ENCODE data around the gene MYO18B.

- TF ChIP-seq POLR2A (IDR thresholded peaks at IDR 0.05; ENCODE audit: low read depth, low read length) = no peak
- TF ChIP-seq POLR2AphosphoS5 (IDR thresholded peaks at IDR 0.05; ENCODE audit: low read depth, low read length) = no peak
Measured at GRCh38 chr22:25822344-25822743, 80.4 kb downstream of the MYO18B start.
